ENCODE measurements around the gene TMEM212. TPM values are rescaled to one million over a fixed set of nuclear protein-coding genes. Genes with fewer than 3 reads are reported as not detected.

TMEM212 gene
- total RNA-seq, 1 donor from 2014 or later: not detected

GRCh38 chr3:171831936-171832335 is 11.2 kb upstream of the TMEM212 start:
- Histone ChIP-seq H3K4me1 (peaks cover 0 to 9% of the 10 kb centered on the region in 2 donors), H3K4me3 (no peak overlapping the region), H3K36me3 (no peaks in the 10 kb centered on the region), H3K27me3 (no peaks in the 10 kb centered on the region), H3K9me3 (no peaks in the 10 kb centered on the region), H3K27ac (no peak overlapping the region)
- DNase-seq (ENCODE audit: low spot score in 2 of 2): no peak
- TF ChIP-seq CTCF (IDR thresholded peaks at IDR 0.05): no peak
- intact Hi-C loops (cut with DNase I): loop anchor here (2.0 to 5.0 kb wide), 3 partner anchors 21 to 185 kb away; partner anchors contain the start of gene PLD1

- Histone ChIP-seq H3K4me1 (peaks cover 0 to 9% of the 10 kb centered on the region in 2 donors), H3K27ac (no peak overlapping the region), H3K36me3 (no peaks in the 10 kb centered on the region), H3K9me3 (no peaks in the 10 kb centered on the region), H3K27me3 (no peaks in the 10 kb centered on the region), H3K4me3 (no peak overlapping the region)
- TF ChIP-seq CTCF (IDR thresholded peaks at IDR 0.05): no peak
- no peak for DNase-seq (ENCODE audit: low spot score in 2 of 2)
- intact Hi-C loops (cut with DNase I): loop anchor here (5.0 kb wide), 2 partner anchors 61 to 186 kb away; no protein-coding TSS in a partner anchor
Observed at GRCh38 chr3:171832989-171833388, 10.2 kb upstream of the TMEM212 start.

DNA sequence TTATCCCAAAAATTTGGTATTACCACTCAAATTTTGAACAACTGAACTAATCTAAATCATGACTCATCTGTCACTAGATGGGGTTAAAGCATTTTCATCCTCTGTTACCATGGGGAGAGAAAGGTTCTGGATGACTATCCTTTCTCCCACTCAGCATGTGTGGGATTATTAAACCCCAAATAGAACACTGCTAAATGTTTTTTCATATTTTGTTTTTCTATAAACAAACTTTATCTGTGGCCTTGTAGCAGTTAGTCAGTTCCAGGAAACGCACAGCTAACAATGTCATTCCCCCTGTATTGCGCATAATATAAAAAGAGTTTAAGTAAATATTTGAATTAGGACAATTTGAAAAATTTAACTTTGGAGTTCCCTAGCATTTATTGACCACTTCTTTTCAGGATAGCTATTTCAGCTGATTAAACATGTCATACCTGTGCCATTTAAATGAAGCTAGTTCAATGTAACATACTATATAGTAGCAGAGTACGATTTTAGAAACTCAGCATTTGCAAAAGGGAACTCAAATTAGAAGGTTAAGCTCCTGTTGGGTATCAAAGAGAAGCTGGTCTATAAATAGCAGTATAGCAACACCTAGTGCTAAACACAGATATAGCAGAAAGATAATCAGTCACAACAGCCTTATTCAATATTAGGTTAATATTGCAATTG is 9.2 kb upstream of the TMEM212 start:
- Histone ChIP-seq H3K27ac (no peak overlapping the region), H3K9me3 (no peaks in the 10 kb centered on the region), H3K4me3 (no peak overlapping the region), H3K36me3 (no peaks in the 10 kb centered on the region), H3K27me3 (no peaks in the 10 kb centered on the region), H3K4me1 (peaks cover 0 to 9% of the 10 kb centered on the region in 2 donors)
- no peak for DNase-seq (ENCODE audit: low spot score in 2 of 2)
- intact Hi-C loops (cut with DNase I): loop anchor here (5.0 kb wide), 2 partner anchors 62 to 187 kb away; no protein-coding TSS in a partner anchor
- peak in 1 of 3 experiments; percentile 30 for TF ChIP-seq CTCF (IDR thresholded peaks at IDR 0.05)

- TF ChIP-seq CTCF (IDR thresholded peaks at IDR 0.05): no peak
- Histone ChIP-seq H3K27ac (no peak overlapping the region), H3K27me3 (no peaks in the 10 kb centered on the region), H3K4me1 (peaks cover 0 to 9% of the 10 kb centered on the region in 2 donors), H3K9me3 (no peaks in the 10 kb centered on the region), H3K4me3 (no peak overlapping the region), H3K36me3 (no peaks in the 10 kb centered on the region)
- intact Hi-C loops (cut with DNase I): loop anchor here (5.0 kb wide), 2 partner anchors 62 to 187 kb away; no protein-coding TSS in a partner anchor
- DNase-seq (ENCODE audit: low spot score in 2 of 2): no peak
Observed at GRCh38 chr3:171834461-171834801, 8.7 kb upstream of the TMEM212 start.

DNA sequence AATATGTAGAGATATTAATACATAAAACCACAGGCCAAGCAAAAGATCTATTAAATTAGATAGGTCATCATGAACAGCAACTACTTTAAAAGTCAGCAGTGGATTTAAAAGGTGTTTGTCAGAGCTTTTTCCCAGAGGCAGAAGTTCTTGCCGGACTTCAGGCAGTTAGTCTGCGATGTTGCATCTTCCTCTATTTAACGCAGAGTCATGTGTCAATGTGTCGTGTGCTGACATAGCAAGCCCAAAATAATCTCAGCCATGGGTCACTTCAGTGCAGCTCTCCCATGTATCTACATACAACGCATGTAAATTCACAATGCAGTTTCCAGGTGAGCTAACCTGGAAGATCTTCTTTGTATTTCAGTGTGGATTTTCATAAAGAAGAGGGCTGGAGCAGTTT is 8.0 kb upstream of the TMEM212 start:
- Histone ChIP-seq H3K27me3 (no peaks in the 10 kb centered on the region), H3K4me1 (peaks cover 0 to 3% of the 10 kb centered on the region in 2 donors), H3K4me3 (no peak overlapping the region), H3K36me3 (no peaks in the 10 kb centered on the region), H3K27ac (no peak overlapping the region), H3K9me3 (no peaks in the 10 kb centered on the region)
- intact Hi-C loops (cut with DNase I): no loop called here
- no peak for DNase-seq (ENCODE audit: low spot score in 2 of 2)
- no peak for TF ChIP-seq CTCF (IDR thresholded peaks at IDR 0.05)

Data from ascending aorta (tissue), 2 donors.